ENCODE data around the gene ACOX3. TPM values are rescaled to one million over a fixed set of nuclear protein-coding genes. Genes with fewer than 3 reads are reported as not detected.

The ACOX3 gene
- polyA plus RNA-seq, 1 donor (not counting 4 experiments of a cell fraction or from before 2014, with no cell fraction given): 6.7 TPM

DNA sequence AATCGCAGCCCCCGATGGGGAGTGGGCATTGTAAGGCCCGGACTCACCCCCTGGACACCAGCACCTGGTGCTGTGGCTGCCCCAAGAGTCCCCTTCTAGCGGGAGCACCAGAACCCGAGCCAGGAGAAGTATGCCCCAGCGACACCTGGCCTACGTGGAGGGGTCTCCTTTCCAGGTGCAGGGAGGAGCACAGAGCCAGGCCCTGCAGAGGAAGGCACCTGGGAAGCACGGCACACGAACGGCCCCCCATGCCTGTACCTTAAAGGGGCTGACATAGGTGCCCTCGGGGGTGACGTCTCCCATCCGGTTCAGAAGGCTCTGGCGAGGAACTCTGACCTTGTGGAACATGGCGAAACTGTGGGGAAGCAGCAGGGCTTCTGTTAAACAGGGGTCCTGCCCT is 41.2 kb downstream of the ACOX3 start:
- Histone ChIP-seq H3K4me3 (ENCODE audit: control insufficient read depth in 2 of 3, extremely low read depth in 1 of 3, insufficient read depth in 2 of 3, low read depth in 1 of 3, low read length in 3 of 3) (no peak overlapping the region), H3K36me3 (ENCODE audit: control insufficient read depth in 2 of 2, extremely low read depth in 1 of 2, insufficient read depth in 2 of 2, low read length in 2 of 2) (peaks cover 13 to 15% of the 10 kb centered on the region in 2 experiments), H4K20me1 (ENCODE audit: control insufficient read depth, extremely low read depth, insufficient read depth, low read length) (no peaks in the 10 kb centered on the region), H3K79me2 (ENCODE audit: control insufficient read depth, insufficient read depth, low read length) (no peaks in the 10 kb centered on the region), H3K4me1 (ENCODE audit: control insufficient read depth, extremely low read depth, insufficient read depth, low read length) (no peaks in the 10 kb centered on the region), H3K9me1 (ENCODE audit: control insufficient read depth, extremely low read depth, insufficient read depth, low read length) (no peaks in the 10 kb centered on the region), H3K9me3 (ENCODE audit: control insufficient read depth, low read depth, low read length) (no peaks in the 10 kb centered on the region), H2AFZ (ENCODE audit: control insufficient read depth, low read length) (no peak overlapping the region), H3K27me3 (ENCODE audit: control insufficient read depth, extremely low read depth, insufficient read depth, low read length) (no peaks in the 10 kb centered on the region), H3K4me2 (ENCODE audit: control insufficient read depth, extremely low read depth, insufficient read depth, low read depth, low read length) (no peak overlapping the region), H3K9ac (ENCODE audit: control insufficient read depth, extremely low read depth, insufficient read depth, low read length) (no peak overlapping the region), H3K27ac (ENCODE audit: control insufficient read depth, insufficient read depth, low read length) (no peak overlapping the region)
- FAIRE-seq (no peak), DNase-seq (ENCODE audit: low read depth, low spot score) (no peak)
- TF ChIP-seq CTCF (optimal IDR thresholded peaks at IDR 0.05 in 1 of 3, IDR thresholded peaks at IDR 0.05 in 1 of 3, conservative IDR thresholded peaks at IDR 0.05 in 1 of 3; ENCODE audit: extremely low read depth in 1 of 3, insufficient read depth in 2 of 3, low read length in 3 of 3): no peak
- no peak for TF ChIP-seq EZH2 (IDR thresholded peaks at IDR 0.05; ENCODE audit: low read length)
- dilution Hi-C loops (cut with MboI; ENCODE audit: extremely low pct_ligation_motif_present, low sequenced_read_pairs): no loop called here

DNA sequence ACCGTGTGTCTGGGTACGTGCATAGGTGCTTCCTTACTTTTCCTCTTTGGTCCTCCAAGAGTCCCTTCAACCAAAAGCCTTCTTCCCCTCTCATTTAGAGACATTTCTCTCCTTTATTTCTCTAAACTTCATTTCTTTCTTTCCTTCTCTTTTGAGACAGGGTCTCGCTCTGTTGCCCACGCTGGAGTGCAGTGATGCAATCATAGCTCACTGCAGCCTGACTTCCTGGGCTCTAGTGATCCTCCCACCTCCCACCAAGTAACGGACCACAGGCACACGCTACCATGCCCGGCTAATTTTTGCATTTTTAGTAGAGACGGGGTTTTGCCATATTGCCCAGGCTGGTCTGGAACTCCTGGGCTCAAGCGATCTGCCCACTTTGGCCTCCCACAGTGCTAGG is 42.2 kb downstream of the ACOX3 start:
- H3K4me1 ChIP-seq (ENCODE audit: control insufficient read depth, extremely low read depth, insufficient read depth, low read length): no peaks in the 10 kb centered on the region
- no peak for TF ChIP-seq EZH2 (IDR thresholded peaks at IDR 0.05; ENCODE audit: low read length)
- no peak for TF ChIP-seq CTCF (optimal IDR thresholded peaks at IDR 0.05 in 1 of 3, IDR thresholded peaks at IDR 0.05 in 1 of 3, conservative IDR thresholded peaks at IDR 0.05 in 1 of 3; ENCODE audit: extremely low read depth in 1 of 3, insufficient read depth in 2 of 3, low read length in 3 of 3)
- H3K4me2 ChIP-seq (ENCODE audit: control insufficient read depth, extremely low read depth, insufficient read depth, low read depth, low read length): no peak overlapping the region

More for the DNA sequence above, 42.2 kb downstream of the ACOX3 start:
- H3K9me1 ChIP-seq (ENCODE audit: control insufficient read depth, extremely low read depth, insufficient read depth, low read length): no peaks in the 10 kb centered on the region
- no peak overlapping the region for H3K9ac ChIP-seq (ENCODE audit: control insufficient read depth, extremely low read depth, insufficient read depth, low read length)
- H3K9me3 ChIP-seq (ENCODE audit: control insufficient read depth, low read depth, low read length): no peaks in the 10 kb centered on the region
- no peaks in the 10 kb centered on the region for H4K20me1 ChIP-seq (ENCODE audit: control insufficient read depth, extremely low read depth, insufficient read depth, low read length)
- H3K4me3 ChIP-seq (ENCODE audit: control insufficient read depth in 2 of 3, extremely low read depth in 1 of 3, insufficient read depth in 2 of 3, low read depth in 1 of 3, low read length in 3 of 3): no peak overlapping the region
- H3K79me2 ChIP-seq (ENCODE audit: control insufficient read depth, insufficient read depth, low read length): no peaks in the 10 kb centered on the region
- no peak for FAIRE-seq
- DNase-seq (ENCODE audit: low read depth, low spot score): no peak
- H3K27ac ChIP-seq (ENCODE audit: control insufficient read depth, insufficient read depth, low read length): no peak overlapping the region
- H3K36me3 ChIP-seq (ENCODE audit: control insufficient read depth in 2 of 2, extremely low read depth in 1 of 2, insufficient read depth in 2 of 2, low read length in 2 of 2): peaks cover 9 to 14% of the 10 kb centered on the region in 2 experiments
- H3K27me3 ChIP-seq (ENCODE audit: control insufficient read depth, extremely low read depth, insufficient read depth, low read length): no peaks in the 10 kb centered on the region
- dilution Hi-C loops (cut with MboI; ENCODE audit: extremely low pct_ligation_motif_present, low sequenced_read_pairs): no loop called here
- no peak overlapping the region for H2AFZ ChIP-seq (ENCODE audit: control insufficient read depth, low read length)

Data from keratinocyte (primary cell).